Stomach smooth muscle (tissue), 2 donors: ENCODE data around the gene NRDE2.

Experiments
- H3K27ac ChIP-seq: one replicate; pipeline ENCODE4 v1.7.0; 2013; ENCODE audit warnings: mild to moderate bottlenecking, low read length, inconsistent platforms
- H3K27me3 ChIP-seq, 2 donors: one replicate each; pipeline ENCODE4 v1.7.0; 2013; ENCODE audit warnings: low read length in 2 of 2; ENCODE audit not compliant: insufficient read depth in 2 of 2, control insufficient read depth in 1 of 2
- H3K36me3 ChIP-seq, 2 donors: one replicate each; pipeline ENCODE4 v1.7.0; 2013; ENCODE audit warnings: low read length in 2 of 2; ENCODE audit not compliant: control insufficient read depth in 2 of 2, insufficient read depth in 2 of 2
- H3K4me1 ChIP-seq: one replicate; pipeline ENCODE4 v1.7.0; 2013; ENCODE audit warnings: low read length; ENCODE audit not compliant: control insufficient read depth, insufficient read depth
- H3K4me3 ChIP-seq, 2 donors: one replicate each; pipeline ENCODE4 v1.7.0; 2013; ENCODE audit warnings: low read length in 2 of 2
- H3K9ac ChIP-seq, 2 donors: one replicate each; pipeline ENCODE4 v1.7.0; 2013; ENCODE audit warnings: low read length in 2 of 2, mild to moderate bottlenecking in 1 of 2
- H3K9me3 ChIP-seq, 2 donors: one replicate each; pipeline ENCODE4 v1.7.0; 2013; ENCODE audit warnings: low read length in 2 of 2; ENCODE audit not compliant: control insufficient read depth in 2 of 2
- donor health status: healthy.
- donor health status: Pancreatic carcinoma.

NRDE2 gene

DNA sequence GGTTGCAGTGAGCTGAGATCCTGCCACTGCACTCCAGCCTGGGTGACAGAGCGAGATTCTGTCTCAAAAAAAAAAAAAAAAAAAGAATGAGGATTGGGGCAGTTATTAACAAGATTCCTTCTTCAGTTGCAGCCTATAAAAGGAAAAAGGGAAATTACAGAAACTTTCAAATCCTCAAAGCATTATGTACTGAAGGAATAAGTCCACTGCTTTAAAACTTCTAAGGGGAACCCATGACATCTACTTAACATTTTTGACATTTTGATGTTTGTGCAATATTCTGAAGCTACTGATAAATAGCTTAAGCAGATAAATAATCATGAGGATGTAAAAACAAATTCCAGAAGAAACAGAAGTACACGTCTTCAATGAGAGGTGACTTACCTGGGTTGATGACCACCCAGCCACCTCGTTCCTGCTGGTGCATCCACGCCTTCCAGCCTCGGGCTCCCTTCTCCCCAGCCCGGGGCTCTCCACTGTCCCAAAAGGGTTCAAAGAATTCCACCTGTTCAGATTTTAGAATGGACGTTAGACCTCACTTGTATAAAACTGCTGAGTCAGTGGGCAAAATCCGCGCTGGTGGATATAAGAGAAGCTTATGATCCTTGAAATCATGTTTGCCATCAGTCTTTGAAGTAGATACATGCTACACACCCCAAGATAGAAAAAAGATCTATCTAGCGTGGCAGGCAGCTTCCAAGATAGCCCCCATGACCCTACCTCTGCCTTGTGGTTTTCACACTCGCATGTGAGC, 33.7 kb downstream of the NRDE2 start:
- Histone ChIP-seq H3K27me3 (no peaks in the 10 kb centered on the region), H3K27ac (peak overlapping the region; percentile 86), H3K36me3 (peaks cover 7 to 19% of the 10 kb centered on the region in 2 donors), H3K4me3 (no peak overlapping the region), H3K9me3 (no peaks in the 10 kb centered on the region), H3K4me1 (peaks cover 17% of the 10 kb centered on the region), H3K9ac (no peak overlapping the region)

DNA sequence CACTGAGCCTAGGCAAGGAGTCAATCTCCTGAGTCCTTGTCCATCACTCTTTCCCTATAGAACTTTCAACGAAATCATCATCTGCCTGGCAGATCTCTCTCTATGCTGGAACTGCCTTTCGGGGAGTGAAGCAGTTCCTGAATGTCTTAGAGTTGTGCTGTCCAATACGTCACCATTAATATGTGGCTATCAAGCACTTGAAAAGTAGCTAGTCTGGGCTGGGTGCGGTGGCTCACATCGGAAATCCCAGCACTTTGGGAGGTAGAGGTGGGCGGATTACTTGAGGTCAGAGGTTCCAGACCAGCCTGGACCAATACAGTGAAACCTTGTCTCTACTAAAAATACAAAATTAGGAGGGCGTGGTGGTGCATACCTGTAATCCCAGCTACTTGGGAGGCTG, 35.1 kb downstream of the NRDE2 start:
- Histone ChIP-seq H3K27me3 (no peaks in the 10 kb centered on the region), H3K27ac (no peak overlapping the region), H3K36me3 (peaks cover 16 to 28% of the 10 kb centered on the region in 2 donors), H3K4me3 (no peak overlapping the region), H3K4me1 (peaks cover 7% of the 10 kb centered on the region), H3K9me3 (no peaks in the 10 kb centered on the region), H3K9ac (no peak overlapping the region)

DNA sequence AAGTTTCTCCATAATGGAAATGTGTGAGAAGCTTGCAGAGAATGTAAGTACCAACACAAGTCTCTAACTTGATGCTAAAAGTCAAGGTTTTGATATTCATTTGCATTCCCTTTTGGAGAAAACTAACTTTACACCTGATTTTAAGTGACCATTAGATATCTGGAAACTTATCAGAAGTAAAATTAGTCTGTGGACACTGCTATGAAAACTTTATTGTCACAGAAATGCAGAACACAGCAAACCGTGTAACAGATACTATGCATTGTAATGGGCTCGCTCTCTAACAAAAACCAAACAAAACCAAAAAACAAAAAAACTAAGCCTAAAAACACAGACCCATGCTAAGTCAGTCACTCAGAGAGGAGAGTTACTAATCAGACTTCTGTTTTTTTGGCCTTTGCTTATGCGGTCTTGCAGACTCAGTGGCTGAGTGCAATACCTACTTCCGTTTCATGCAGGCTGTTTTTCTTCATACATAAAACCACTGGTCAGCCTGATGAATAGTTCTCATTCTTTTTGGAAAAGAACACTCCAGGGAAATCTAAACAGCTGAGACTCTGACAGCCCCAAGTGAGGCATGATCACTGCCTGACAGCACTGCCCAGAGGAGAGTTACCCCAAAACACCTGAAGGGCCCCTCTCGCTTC, 35.7 kb downstream of the NRDE2 start:
- Histone ChIP-seq H3K36me3 (peaks cover 19 to 32% of the 10 kb centered on the region in 2 donors), H3K27ac (no peak overlapping the region), H3K4me1 (peaks cover 7% of the 10 kb centered on the region), H3K9me3 (no peaks in the 10 kb centered on the region), H3K27me3 (no peaks in the 10 kb centered on the region), H3K4me3 (no peak overlapping the region), H3K9ac (no peak overlapping the region)

DNA sequence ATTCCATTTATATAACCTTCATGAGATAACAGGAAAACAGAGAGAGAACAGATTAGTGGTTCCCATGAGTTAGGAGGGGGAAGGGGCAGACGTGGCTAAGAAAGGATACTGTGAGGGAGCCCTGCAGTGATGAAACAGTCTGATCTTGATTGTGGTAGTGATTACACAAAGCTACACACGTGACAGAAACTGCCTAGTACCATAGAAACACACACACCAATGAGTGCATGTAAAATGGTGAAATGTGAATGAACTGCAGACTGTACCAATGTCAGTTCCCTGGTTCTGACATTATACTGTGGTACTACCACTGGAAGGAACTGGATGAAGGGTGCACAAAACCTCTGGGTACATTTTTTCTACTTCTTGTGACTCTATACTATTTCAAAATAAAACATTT, 36.9 kb downstream of the NRDE2 start:
- Histone ChIP-seq H3K4me1 (peaks cover 7% of the 10 kb centered on the region), H3K27me3 (no peaks in the 10 kb centered on the region), H3K4me3 (no peak overlapping the region), H3K9me3 (no peaks in the 10 kb centered on the region), H3K9ac (no peak overlapping the region), H3K27ac (no peak overlapping the region), H3K36me3 (peaks cover 23 to 38% of the 10 kb centered on the region in 2 donors)

DNA sequence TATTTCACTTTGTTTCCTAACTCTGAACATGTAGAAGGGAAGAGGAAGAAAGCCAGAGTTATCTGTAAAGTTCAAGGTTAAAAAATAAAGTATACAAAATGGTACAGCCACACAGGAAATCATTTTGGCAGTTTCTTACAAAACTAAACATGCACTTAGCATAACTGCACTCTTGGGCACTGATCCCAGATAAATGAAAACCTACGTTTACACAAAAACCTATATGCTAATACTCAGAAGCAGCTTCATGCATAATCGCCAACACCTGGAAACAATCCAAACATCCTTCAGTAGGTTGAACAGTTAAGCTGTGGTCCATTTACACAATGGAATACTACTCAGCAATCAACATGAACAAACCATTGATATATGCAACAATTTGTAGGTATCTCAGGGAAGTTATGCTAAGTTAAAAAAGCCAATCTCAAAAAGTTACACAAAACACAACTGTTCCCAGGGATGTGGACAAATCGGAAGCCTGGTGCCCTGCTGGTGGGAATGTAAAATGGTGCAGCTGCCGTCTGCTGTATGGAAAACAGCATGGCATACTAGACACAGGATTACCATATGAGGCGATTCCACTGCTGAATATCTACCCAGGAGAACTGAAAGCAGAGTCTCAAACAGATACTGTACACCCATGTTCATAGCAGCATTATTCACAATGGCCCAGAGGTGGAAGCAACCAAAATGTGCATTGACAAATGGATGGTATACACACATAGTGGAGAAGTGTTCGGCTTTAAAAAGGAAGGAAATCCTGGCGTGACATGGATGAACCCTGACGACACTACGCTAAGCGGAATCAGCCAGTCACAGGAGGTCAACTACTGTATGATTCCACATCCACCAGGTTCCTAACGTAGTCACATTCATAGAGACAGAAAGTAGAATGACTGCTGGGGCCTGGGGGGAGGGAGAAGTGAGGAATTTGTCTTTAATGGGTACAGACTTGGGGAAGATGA, 37.7 kb downstream of the NRDE2 start:
- Histone ChIP-seq H3K4me1 (peaks cover 7% of the 10 kb centered on the region), H3K4me3 (no peak overlapping the region), H3K27ac (no peak overlapping the region), H3K9me3 (no peaks in the 10 kb centered on the region), H3K9ac (no peak overlapping the region), H3K27me3 (no peaks in the 10 kb centered on the region), H3K36me3 (peaks cover 26 to 43% of the 10 kb centered on the region in 2 donors)

DNA sequence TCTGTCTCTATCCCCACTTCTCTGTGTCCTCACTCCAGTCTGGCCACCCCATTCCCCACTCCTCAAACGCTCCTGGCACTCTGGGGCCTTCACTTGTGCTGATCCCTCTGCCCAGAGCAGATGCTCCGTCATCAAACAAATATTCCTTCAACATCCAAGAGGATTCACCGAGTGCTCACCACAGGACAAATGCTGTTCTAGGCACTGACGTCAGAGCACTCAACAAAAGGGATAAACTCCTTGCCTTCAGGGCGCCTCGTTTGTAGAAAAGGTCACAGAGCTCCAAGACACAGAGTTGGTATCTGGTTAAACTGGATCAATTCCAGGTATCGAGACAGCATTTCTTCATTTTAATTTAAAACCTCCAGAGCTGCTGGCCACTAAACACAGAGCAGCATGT, 40.0 kb downstream of the NRDE2 start:
- Histone ChIP-seq H3K4me1 (no peaks in the 10 kb centered on the region), H3K9ac (no peak overlapping the region), H3K9me3 (no peaks in the 10 kb centered on the region), H3K27ac (no peak overlapping the region), H3K36me3 (peaks cover 40 to 56% of the 10 kb centered on the region in 2 donors), H3K4me3 (no peak overlapping the region), H3K27me3 (no peaks in the 10 kb centered on the region)

DNA sequence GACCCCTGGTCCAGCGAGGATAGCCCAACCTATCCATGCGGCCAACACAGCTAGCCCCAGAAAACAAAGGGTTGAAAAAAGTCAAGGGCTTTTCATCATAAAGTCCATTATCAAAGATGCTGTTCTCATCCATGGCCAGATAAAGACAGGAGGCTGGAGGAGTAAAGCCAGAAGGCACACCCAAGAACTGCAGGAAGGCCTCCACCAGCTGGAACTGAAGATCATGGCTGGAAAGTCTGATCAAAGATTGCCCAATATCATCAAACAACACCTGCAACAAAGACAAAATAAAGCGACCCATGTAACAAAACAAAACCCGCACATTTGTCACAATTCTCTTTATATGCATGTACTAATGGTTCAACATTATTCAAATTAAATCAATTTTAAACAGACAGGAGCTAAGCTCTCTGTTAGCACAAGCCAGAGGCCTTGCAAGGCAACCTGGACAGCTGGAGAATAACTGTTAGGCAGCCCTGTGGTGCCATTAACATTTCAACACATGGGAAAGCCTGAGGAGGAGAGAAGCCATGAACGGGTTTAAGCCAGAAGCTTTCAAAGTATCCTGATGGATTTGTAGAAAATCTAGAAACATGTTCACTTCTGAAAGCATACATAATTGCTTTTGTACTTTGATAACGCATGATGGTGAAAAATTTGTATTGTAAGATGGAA, 41.3 kb downstream of the NRDE2 start:
- Histone ChIP-seq H3K4me1 (no peaks in the 10 kb centered on the region), H3K27ac (no peak overlapping the region), H3K27me3 (no peaks in the 10 kb centered on the region), H3K4me3 (no peak overlapping the region), H3K9ac (no peak overlapping the region), H3K36me3 (peaks cover 45 to 55% of the 10 kb centered on the region in 2 donors), H3K9me3 (no peaks in the 10 kb centered on the region)

DNA sequence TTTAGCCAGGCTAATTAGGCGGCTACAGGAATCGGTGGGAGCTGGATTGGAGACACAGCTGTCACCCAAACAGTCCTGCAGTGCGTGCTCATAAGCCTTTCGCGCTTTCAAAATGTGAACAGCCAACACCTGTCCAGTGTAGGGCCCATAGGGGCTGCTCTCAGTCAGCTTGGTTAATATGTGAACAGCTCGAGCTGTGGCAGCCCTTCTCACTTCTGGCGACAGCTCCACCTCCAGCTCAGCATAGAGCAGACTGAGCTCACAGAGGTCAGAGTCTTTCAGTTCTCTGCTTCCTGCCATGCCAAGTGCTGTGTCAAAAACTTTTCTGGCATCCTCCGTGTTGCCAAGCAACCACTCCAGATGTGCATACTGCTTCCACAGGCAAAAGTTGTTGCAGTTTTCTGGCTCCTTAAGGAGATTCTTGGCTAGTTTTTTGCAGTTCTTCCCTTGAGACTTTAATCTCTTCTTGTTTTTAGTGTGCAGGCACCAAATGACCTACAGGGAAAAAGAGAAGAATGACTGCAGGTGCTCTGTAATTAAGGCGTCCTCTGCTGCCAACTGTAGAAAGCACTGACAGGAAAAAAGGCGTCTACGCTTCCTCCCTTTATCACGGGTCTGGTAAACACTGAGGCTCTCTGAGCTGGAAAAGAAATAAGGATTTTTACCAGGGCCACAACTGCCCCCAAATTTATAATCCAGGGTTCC, 42.9 kb downstream of the NRDE2 start:
- peaks cover 38 to 49% of the 10 kb centered on the region in 2 donors for H3K36me3 ChIP-seq
- H3K4me3 ChIP-seq: no peak overlapping the region
- no peaks in the 10 kb centered on the region for H3K9me3 ChIP-seq
- no peaks in the 10 kb centered on the region for H3K4me1 ChIP-seq
- H3K9ac ChIP-seq: no peak overlapping the region
- H3K27ac ChIP-seq: no peak overlapping the region
- no peaks in the 10 kb centered on the region for H3K27me3 ChIP-seq

DNA sequence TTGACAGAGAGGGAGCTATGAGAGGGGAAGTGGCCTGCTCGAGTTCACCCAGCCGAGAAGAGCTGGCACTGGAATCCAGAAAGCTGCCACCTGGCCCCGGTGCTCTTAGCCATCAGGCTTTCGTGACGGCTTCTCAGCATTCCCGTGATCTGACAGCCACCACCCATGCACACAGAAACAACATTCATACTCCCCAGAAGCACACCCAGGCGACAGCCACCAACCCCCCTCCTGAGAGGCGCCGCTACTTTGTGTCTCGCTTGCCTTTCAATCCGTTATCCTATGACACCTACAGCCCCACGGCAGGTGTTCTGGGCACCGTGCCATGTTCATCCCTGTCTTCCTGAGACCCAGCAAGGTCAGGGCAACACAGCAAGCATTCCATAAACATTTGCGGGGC, 44.0 kb downstream of the NRDE2 start:
- no peak overlapping the region for H3K27ac ChIP-seq

DNA sequence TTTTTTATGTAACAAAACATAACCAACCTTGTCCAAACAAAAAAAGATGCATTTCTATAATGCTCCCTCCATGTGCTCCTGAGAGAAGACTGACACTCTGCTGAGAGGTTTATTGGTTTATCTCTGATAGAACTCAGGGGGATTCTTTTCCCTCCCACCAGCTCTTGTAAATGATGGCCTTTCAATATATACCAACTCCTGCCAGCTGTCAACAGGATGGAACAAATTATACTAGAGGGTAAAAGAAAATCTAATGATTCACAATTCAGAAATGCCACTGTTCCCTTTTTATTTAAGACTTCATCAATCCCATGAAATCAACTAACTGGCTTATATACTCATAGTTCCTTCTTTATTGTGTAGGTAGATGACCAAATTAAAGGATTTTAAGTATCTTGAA, 50.0 kb downstream of the NRDE2 start:
- Histone ChIP-seq H3K27ac (no peak overlapping the region), H3K36me3 (peaks cover 21 to 37% of the 10 kb centered on the region in 2 donors)

More for the DNA sequence above, 44.0 kb downstream of the NRDE2 start:
- H3K27me3 ChIP-seq: no peaks in the 10 kb centered on the region
- H3K36me3 ChIP-seq: peaks cover 38 to 51% of the 10 kb centered on the region in 2 donors
- H3K4me1 ChIP-seq: no peaks in the 10 kb centered on the region
- H3K9me3 ChIP-seq: no peaks in the 10 kb centered on the region
- no peak overlapping the region for H3K4me3 ChIP-seq
- no peak overlapping the region for H3K9ac ChIP-seq

More for the DNA sequence above, 50.0 kb downstream of the NRDE2 start:
- Histone ChIP-seq H3K9me3 (no peaks in the 10 kb centered on the region), H3K9ac (no peak overlapping the region), H3K4me3 (no peak overlapping the region), H3K27me3 (no peaks in the 10 kb centered on the region), H3K4me1 (no peaks in the 10 kb centered on the region)
